ENCODE results near the gene SEC23A. TPM values are rescaled to one million over a fixed set of nuclear protein-coding genes. Genes with fewer than 3 reads are reported as not detected.
A peak's percentile ranks its signal among the peaks of the same experiment; 100 is the strongest.

SEC23A gene
- total and polyA plus RNA-seq, 2 of the 13 experiments (the other 11 are each of a cell fraction or from before 2014, with no cell fraction given), result 403 to 887 TPM

- TF ChIP-seq ZNF614 (CRISPR knock-in tag; IDR thresholded peaks at IDR 0.05; ENCODE audit: borderline replicate concordance), result peak; percentile 89; the same call in 1 of the 2 replicates
- peak; percentile 47; the same call in 1 of the 2 replicates for TF ChIP-seq LCORL (IDR thresholded peaks at IDR 0.05)
- TF ChIP-seq LCORL (CRISPR knock-in tag; IDR thresholded peaks at IDR 0.05), result no peak; the same call in 1 of the 2 replicates
- no peak for TF ChIP-seq ZNF101 (CRISPR knock-in tag; IDR thresholded peaks at IDR 0.05; ENCODE audit: borderline replicate concordance, low read depth)
- peak; percentile 75 for TF ChIP-seq HNF4G (IDR thresholded peaks at IDR 0.05; ENCODE audit: borderline replicate concordance, low read depth, low read length)
- no peak for TF ChIP-seq HNF4G (CRISPR knock-in tag; IDR thresholded peaks at IDR 0.05; ENCODE audit: borderline replicate concordance, low read depth)
- TF ChIP-seq ETV5 (CRISPR knock-in tag; IDR thresholded peaks at IDR 0.05; ENCODE audit: borderline replicate concordance), result peak; percentile 96
- TF ChIP-seq ATM (IDR thresholded peaks at IDR 0.05; ENCODE audit: borderline replicate concordance), result 0 out of 2 replicates have a peak, but pooled peaks have one; percentile 78
- peak; percentile 36; the same call in 1 of the 2 replicates for TF ChIP-seq ZKSCAN1 (IDR thresholded peaks at IDR 0.05; ENCODE audit: low read length)
- TF ChIP-seq TEAD3 (CRISPR knock-in tag; optimal IDR thresholded peaks at IDR 0.05; ENCODE audit: borderline replicate concordance), result peak; percentile 89
- TF ChIP-seq HOXA3 (CRISPR knock-in tag; IDR thresholded peaks at IDR 0.05), result peak; percentile 64; the same call in 1 of the 2 replicates
- peak; percentile 79 for TF ChIP-seq ELF3 (CRISPR knock-in tag; IDR thresholded peaks at IDR 0.05)
- TF ChIP-seq EHMT2 (IDR thresholded peaks at IDR 0.05; ENCODE audit: borderline replicate concordance, low read depth, low read length), result 0 out of 2 replicates have a peak, but pooled peaks have one; percentile 27
- peak; percentile 70; the same call in 1 of the 2 replicates for TF ChIP-seq RXRB (CRISPR knock-in tag; IDR thresholded peaks at IDR 0.05; ENCODE audit: borderline replicate concordance)
- 0 out of 2 replicates have a peak, but pooled peaks have one; percentile 7 for TF ChIP-seq FOXO4 (CRISPR knock-in tag; conservative IDR thresholded peaks at IDR 0.05)
- peak; percentile 60 for TF ChIP-seq BCL6 (CRISPR knock-in tag; IDR thresholded peaks at IDR 0.05)
- 0 out of 2 replicates have a peak, but pooled peaks have one; percentile 19 for TF ChIP-seq DMAP1 (CRISPR knock-in tag; IDR thresholded peaks at IDR 0.05)
- TF ChIP-seq RARA (CRISPR knock-in tag; IDR thresholded peaks at IDR 0.05), result peak; percentile 68
- peak; percentile 43; the same call in 1 of the 2 replicates for TF ChIP-seq TBX2 (CRISPR knock-in tag; IDR thresholded peaks at IDR 0.05; ENCODE audit: borderline replicate concordance)
- TF ChIP-seq HOXA5 (CRISPR knock-in tag; IDR thresholded peaks at IDR 0.05), result no peak
- no peak for TF ChIP-seq ZNF138 (CRISPR knock-in tag; IDR thresholded peaks at IDR 0.05; ENCODE audit: low read depth)
- TF ChIP-seq KDM5B (CRISPR knock-in tag; IDR thresholded peaks at IDR 0.05; ENCODE audit: borderline replicate concordance), result no peak
- TF ChIP-seq HDAC2 (CRISPR knock-in tag; IDR thresholded peaks at IDR 0.05), result peak; percentile 55; the same call in 1 of the 2 replicates
- peak; percentile 26; the same call in 1 of the 2 replicates for TF ChIP-seq NFIC (IDR thresholded peaks at IDR 0.05; ENCODE audit: low read length)
- no peak for TF ChIP-seq ZNF672 (CRISPR knock-in tag; IDR thresholded peaks at IDR 0.05)
- TF ChIP-seq ZNF143 (CRISPR knock-in tag; IDR thresholded peaks at IDR 0.05), result no peak
- TF ChIP-seq RBM22 (optimal IDR thresholded peaks at IDR 0.05; ENCODE audit: low read length), result peak; percentile 89
- peak; percentile 56; the same call in 1 of the 2 replicates for TF ChIP-seq MED1 (CRISPR knock-in tag; IDR thresholded peaks at IDR 0.05)
- TF ChIP-seq IRF2 (CRISPR knock-in tag; IDR thresholded peaks at IDR 0.05), result peak; percentile 59; the same call in 1 of the 2 replicates
- TF ChIP-seq THRA (CRISPR knock-in tag; IDR thresholded peaks at IDR 0.05; ENCODE audit: borderline replicate concordance), result peak; percentile 45; the same call in 1 of the 2 replicates
- TF ChIP-seq ATF2 (CRISPR knock-in tag; IDR thresholded peaks at IDR 0.05), result 0 out of 2 replicates have a peak, but pooled peaks have one; percentile 26
Measured at GRCh38 chr14:39097159-39097558, 5.9 kb downstream of the SEC23A start (continued).
